ENCODE measurements around the gene GSPT1.
A peak's percentile ranks its signal among the peaks of the same experiment; 100 is the strongest.
"Not testable (repeated sequence)": the region's sequence is repeated elsewhere in the genome, so short reads cannot be mapped to it uniquely, and the experiment has no call there.

GSPT1 gene

DNA sequence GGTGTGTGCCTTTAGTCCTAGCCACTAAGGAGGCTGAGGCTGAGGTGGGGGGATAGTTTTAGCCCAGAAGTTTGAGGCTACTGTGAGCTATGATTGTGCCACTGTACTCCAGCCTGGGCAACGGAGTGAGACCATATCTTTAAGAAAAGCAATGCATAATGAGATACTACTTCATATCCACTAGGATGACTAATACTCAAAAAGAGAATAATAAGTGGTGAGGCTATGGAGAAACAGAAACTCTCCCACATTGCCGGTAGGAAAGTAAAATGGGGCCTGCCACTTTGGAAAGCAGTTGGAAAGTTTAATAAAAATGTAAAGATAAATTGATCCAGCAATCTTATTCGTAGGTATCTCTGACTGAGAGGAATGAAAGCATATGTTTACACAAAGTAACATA is 30.7 kb upstream of the GSPT1 start:
- Histone ChIP-seq H3K27ac (ENCODE audit: low read depth, low read length) (no peak overlapping the region), H3K9ac (ENCODE audit: low read length) (no peak overlapping the region), H3K4me1 (ENCODE audit: control insufficient read depth, insufficient read depth, low read length) (no peaks in the 10 kb centered on the region), H3K36me3 (ENCODE audit: control insufficient read depth, insufficient read depth, low read length) (no peaks in the 10 kb centered on the region), H3K4me3 (ENCODE audit: low read length) (no peak overlapping the region), H3K27me3 (ENCODE audit: control insufficient read depth, insufficient read depth, low read length) (no peaks in the 10 kb centered on the region)

DNA sequence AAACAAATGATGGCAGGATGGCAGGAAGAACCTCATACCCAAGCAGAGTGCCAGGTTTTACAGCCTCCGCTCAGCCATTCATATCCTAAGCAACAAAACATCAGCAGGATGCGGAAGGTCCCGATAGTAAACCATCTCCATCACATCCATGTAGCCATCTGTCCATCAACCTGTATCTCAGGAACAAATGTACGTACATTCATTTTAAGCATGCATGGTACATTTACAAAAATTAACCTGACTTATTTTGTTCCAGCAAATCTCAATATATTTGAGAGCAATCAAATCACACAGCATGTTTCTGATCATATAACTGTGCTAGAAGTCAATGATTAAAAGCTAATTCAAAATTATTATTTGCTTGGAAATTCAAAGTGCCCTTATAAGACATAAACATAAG is 26.2 kb upstream of the GSPT1 start, which contains the start of gene NPIPB2:
TSS of gene NPIPB2 (minus strand) at position 101 of the 400 bp plus-strand sequence. CDS start at position 101, 0 bp downstream.
- H3K4me1 ChIP-seq (ENCODE audit: control insufficient read depth, insufficient read depth, low read length); H3K4me3 ChIP-seq (ENCODE audit: low read length); H3K27ac ChIP-seq (ENCODE audit: low read depth, low read length); H3K36me3 ChIP-seq (ENCODE audit: control insufficient read depth, insufficient read depth, low read length); H3K27me3 ChIP-seq (ENCODE audit: control insufficient read depth, insufficient read depth, low read length); H3K9ac ChIP-seq (ENCODE audit: low read length): not testable (repeated sequence)

DNA sequence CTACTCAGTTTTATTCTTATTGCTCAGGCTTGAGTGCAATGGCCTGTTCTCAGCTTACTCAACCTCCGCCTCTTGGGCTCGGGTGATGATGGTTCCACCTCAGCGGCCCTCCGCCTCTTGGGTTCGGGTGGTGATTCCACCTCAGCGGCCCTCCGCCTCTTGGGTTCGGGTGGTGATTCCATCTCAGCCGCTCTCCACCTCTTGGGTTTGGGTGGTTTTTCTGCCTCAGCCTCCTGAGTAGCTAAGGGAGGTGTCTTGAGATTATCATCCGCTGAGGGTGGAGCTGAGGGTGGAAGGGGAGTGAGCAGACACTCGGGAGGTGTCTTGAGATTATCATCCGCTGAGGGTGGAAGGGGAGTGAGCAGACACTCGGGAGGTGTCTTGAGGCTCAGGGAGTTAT is 11.6 kb upstream of the GSPT1 start:
- H3K9ac ChIP-seq (ENCODE audit: low read length); H3K27ac ChIP-seq (ENCODE audit: low read depth, low read length); H3K4me3 ChIP-seq (ENCODE audit: low read length); H3K36me3 ChIP-seq (ENCODE audit: control insufficient read depth, insufficient read depth, low read length); H3K27me3 ChIP-seq (ENCODE audit: control insufficient read depth, insufficient read depth, low read length); H3K4me1 ChIP-seq (ENCODE audit: control insufficient read depth, insufficient read depth, low read length): not testable (repeated sequence)

- H3K27me3 ChIP-seq (ENCODE audit: control insufficient read depth, insufficient read depth, low read length); H3K27ac ChIP-seq (ENCODE audit: low read depth, low read length); H3K4me1 ChIP-seq (ENCODE audit: control insufficient read depth, insufficient read depth, low read length); H3K9ac ChIP-seq (ENCODE audit: low read length); H3K4me3 ChIP-seq (ENCODE audit: low read length); H3K36me3 ChIP-seq (ENCODE audit: control insufficient read depth, insufficient read depth, low read length): not testable (repeated sequence)
Observed at GRCh38 chr16:11924046-11924445, 8.3 kb upstream of the GSPT1 start.

DNA sequence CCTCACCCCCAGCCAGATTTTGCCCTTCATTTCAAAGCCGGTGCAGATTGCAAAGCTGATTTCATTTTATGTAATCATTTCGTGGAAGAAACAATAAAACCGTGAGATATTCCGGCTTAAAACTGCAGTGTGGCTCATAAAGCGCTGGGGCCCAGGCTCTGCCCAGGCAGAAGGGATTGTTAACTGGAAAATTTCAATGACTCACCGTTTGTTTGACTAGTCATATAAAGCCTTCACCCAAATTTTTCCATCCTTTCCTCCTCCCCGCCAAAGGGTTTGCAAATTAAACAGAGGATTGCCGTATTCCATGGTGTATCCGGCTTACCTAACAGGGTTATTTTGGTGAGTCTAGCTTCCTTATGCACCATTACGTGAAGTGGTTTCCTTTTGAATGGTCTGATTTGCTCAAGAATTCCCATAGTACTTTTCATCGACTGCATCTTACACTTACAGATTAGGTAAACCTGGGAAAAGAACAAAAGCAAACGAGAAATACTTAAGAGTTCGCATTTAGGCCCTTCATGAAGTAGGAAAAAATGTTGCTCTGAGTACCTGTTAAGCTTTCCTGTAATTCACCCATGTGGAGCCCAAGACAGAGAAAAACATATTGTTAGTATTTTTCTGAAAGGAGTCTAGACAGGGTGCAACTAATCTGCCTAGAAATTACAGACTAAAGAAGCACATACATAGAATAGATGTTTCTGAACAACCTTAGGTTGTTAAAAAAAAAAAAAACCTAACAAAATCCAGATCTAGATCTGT is 949 bp upstream of the GSPT1 start:
- Histone ChIP-seq H3K27me3 (ENCODE audit: control insufficient read depth, insufficient read depth, low read length) (no peaks in the 10 kb centered on the region), H3K27ac (ENCODE audit: low read depth, low read length) (peak overlapping the region; percentile 90), H3K9ac (ENCODE audit: low read length) (peak overlapping the region; percentile 72), H3K4me3 (ENCODE audit: low read length) (peak overlapping the region; percentile 84), H3K4me1 (ENCODE audit: control insufficient read depth, insufficient read depth, low read length) (peaks cover 10% of the 10 kb centered on the region), H3K36me3 (ENCODE audit: control insufficient read depth, insufficient read depth, low read length) (no peaks in the 10 kb centered on the region)

- Histone ChIP-seq H3K27me3 (ENCODE audit: control insufficient read depth, insufficient read depth, low read length) (no peaks in the 10 kb centered on the region), H3K4me3 (ENCODE audit: low read length) (peak overlapping the region; percentile 78), H3K27ac (ENCODE audit: low read depth, low read length) (peak overlapping the region; percentile 92), H3K9ac (ENCODE audit: low read length) (peak overlapping the region; percentile 59), H3K36me3 (ENCODE audit: control insufficient read depth, insufficient read depth, low read length) (no peaks in the 10 kb centered on the region), H3K4me1 (ENCODE audit: control insufficient read depth, insufficient read depth, low read length) (peaks cover 20% of the 10 kb centered on the region)
Observed at GRCh38 chr16:11915114-11915643, 577 bp downstream of the GSPT1 start.

DNA sequence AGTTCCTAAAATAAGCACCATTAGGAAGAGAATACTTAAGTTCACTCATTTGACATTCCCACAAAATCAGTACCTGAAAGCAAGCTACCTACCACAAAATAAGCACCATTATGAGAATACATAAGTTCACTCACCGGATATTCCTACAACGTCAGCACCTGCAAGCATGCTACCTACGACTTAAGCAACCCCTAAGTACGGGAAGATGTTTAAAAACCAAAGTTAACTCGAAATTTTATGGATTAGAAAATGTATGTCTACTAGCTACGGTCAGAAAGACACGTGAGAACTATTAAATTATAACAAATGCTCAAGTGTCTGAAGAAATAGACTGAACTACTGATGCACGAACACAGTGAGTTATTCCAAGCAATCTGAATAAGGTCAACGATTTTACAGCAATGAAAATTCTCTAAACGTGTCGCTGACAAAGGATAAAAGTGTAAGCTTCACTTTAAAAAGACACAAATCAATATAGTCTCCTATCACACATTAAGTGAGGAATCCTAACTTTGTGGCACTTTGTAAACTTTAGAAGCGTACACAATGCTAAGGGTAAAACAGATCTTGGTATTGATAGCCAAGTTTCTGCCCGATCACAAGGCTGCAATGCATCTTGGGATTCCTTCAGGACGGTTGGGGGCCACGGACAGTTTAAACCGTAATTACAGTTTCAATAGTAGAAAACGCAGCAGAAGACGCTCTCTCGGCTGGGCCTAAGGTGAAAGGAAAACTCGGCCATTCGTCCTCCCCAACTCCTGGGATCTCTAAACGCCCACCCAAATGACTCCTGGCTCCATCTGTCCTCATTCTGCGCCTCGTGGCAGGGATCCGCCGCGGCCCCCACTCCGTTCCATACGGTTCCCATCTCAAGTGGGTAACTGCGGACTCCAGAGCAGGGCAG is 1.3 kb downstream of the GSPT1 start:
- Histone ChIP-seq H3K27me3 (ENCODE audit: control insufficient read depth, insufficient read depth, low read length) (no peaks in the 10 kb centered on the region), H3K4me1 (ENCODE audit: control insufficient read depth, insufficient read depth, low read length) (peaks cover 23% of the 10 kb centered on the region), H3K27ac (ENCODE audit: low read depth, low read length) (peak overlapping the region; percentile 92), H3K36me3 (ENCODE audit: control insufficient read depth, insufficient read depth, low read length) (no peaks in the 10 kb centered on the region), H3K4me3 (ENCODE audit: low read length) (peak overlapping the region; percentile 78), H3K9ac (ENCODE audit: low read length) (peak overlapping the region; percentile 59)

- H3K4me1 ChIP-seq (ENCODE audit: control insufficient read depth, insufficient read depth, low read length), result peaks cover 26% of the 10 kb centered on the region
- H3K27ac ChIP-seq (ENCODE audit: low read depth, low read length), result no peak overlapping the region
- H3K36me3 ChIP-seq (ENCODE audit: control insufficient read depth, insufficient read depth, low read length), result no peaks in the 10 kb centered on the region
- H3K27me3 ChIP-seq (ENCODE audit: control insufficient read depth, insufficient read depth, low read length), result no peaks in the 10 kb centered on the region
- H3K4me3 ChIP-seq (ENCODE audit: low read length), result peak overlapping the region; percentile 78
- H3K9ac ChIP-seq (ENCODE audit: low read length), result no peak overlapping the region
Observed at GRCh38 chr16:11913425-11914079, 2.2 kb downstream of the GSPT1 start.

GRCh38 chr16:11909653-11910545 is 5.9 kb downstream of the GSPT1 start:
- Histone ChIP-seq H3K27me3 (ENCODE audit: control insufficient read depth, insufficient read depth, low read length) (no peaks in the 10 kb centered on the region), H3K9ac (ENCODE audit: low read length) (no peak overlapping the region), H3K4me3 (ENCODE audit: low read length) (no peak overlapping the region), H3K27ac (ENCODE audit: low read depth, low read length) (peak overlapping the region; percentile 70), H3K36me3 (ENCODE audit: control insufficient read depth, insufficient read depth, low read length) (no peaks in the 10 kb centered on the region), H3K4me1 (ENCODE audit: control insufficient read depth, insufficient read depth, low read length) (peaks cover 26% of the 10 kb centered on the region)

- Histone ChIP-seq H3K27me3 (ENCODE audit: control insufficient read depth, insufficient read depth, low read length) (no peaks in the 10 kb centered on the region), H3K27ac (ENCODE audit: low read depth, low read length) (no peak overlapping the region), H3K36me3 (ENCODE audit: control insufficient read depth, insufficient read depth, low read length) (no peaks in the 10 kb centered on the region), H3K4me3 (ENCODE audit: low read length) (no peak overlapping the region), H3K9ac (ENCODE audit: low read length) (no peak overlapping the region), H3K4me1 (ENCODE audit: control insufficient read depth, insufficient read depth, low read length) (peaks cover 19% of the 10 kb centered on the region)
Observed at GRCh38 chr16:11907160-11907970, 8.4 kb downstream of the GSPT1 start.

DNA sequence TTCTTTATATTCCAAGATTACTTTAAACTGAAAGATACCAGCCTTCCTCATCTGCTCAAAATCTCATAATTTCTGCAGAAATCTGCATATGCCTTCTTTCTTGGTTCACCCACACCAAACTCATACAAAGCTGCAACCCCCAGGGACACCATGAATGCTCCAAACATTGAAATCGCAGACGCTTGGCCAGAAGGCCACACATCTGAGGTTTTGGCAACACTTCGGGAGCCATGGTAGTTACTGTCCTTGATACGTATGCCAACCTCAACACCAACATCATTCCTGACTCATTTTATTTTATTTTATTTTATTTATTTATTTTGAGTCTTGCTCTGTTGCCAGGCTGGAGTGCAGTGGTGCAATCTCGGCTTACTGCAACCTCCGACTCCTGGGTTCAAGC is 11.8 kb downstream of the GSPT1 start:
- H3K9ac ChIP-seq (ENCODE audit: low read length), result no peak overlapping the region
- H3K4me3 ChIP-seq (ENCODE audit: low read length), result no peak overlapping the region
- no peak overlapping the region for H3K27ac ChIP-seq (ENCODE audit: low read depth, low read length)
- H3K27me3 ChIP-seq (ENCODE audit: control insufficient read depth, insufficient read depth, low read length), result no peaks in the 10 kb centered on the region
- no peaks in the 10 kb centered on the region for H3K36me3 ChIP-seq (ENCODE audit: control insufficient read depth, insufficient read depth, low read length)
- H3K4me1 ChIP-seq (ENCODE audit: control insufficient read depth, insufficient read depth, low read length), result peaks cover 3% of the 10 kb centered on the region
